Vagina (tissue), 2 donors: ENCODE data around the gene ABT1. TPM values are rescaled to one million over a fixed set of nuclear protein-coding genes. Genes with fewer than 3 reads are reported as not detected.
A peak's percentile ranks its signal among the peaks of the same experiment; 100 is the strongest.

Experiments used
- DNase-seq, 2 donors: peaks; one replicate each; pipeline ENCODE4 v3.0.0-alpha.2; 2017; ENCODE audit errors: extremely low spot score in 2 of 2
- H3K27ac ChIP-seq: fragments of 200-600 bp; sonication (generic); one replicate; pipeline ENCODE4 v1.5.1; 2019
- H3K27me3 ChIP-seq: fragments of 200-600 bp; sonication (generic); one replicate; pipeline ENCODE4 v1.5.1; 2019
- H3K36me3 ChIP-seq, 2 donors: fragments of 200-600 bp; sonication (generic); one replicate each; pipeline ENCODE4 v1.5.1; 2017 to 2019
- H3K4me1 ChIP-seq: fragments of 200-600 bp; sonication (generic); one replicate; pipeline ENCODE4 v1.5.1; 2019
- H3K4me3 ChIP-seq, 2 donors: fragments of 200-600 bp; sonication (generic); 1 replicate in 1 of 2; 2 replicates in 1 of 2; pipeline ENCODE4 v1.5.1; 2016 to 2019
- H3K9me3 ChIP-seq: fragments of 200-600 bp; sonication (generic); one replicate; pipeline ENCODE4 v1.5.1; 2019
- POLR2A ChIP-seq, 2 donors: fragments of 450-650 bp; IDR thresholded peaks; one replicate each; pipeline ENCODE4 v1.6.1; 2017; ENCODE audit warnings: antibody characterized with exemption in 2 of 2, mild to moderate bottlenecking in 2 of 2, moderate library complexity in 2 of 2
- POLR2AphosphoS5 ChIP-seq, 2 donors: sonication (generic); formaldehyde crosslinking; IDR thresholded peaks; one replicate each; pipeline ENCODE4 v1.9.0; 2017; ENCODE audit warnings: antibody characterized with exemption in 2 of 2, mild to moderate bottlenecking in 2 of 2, low read depth in 1 of 2; ENCODE audit not compliant: insufficient read depth in 1 of 2
- intact Hi-C: fragments of 100-400 bp; cut with DNase I; formaldehyde crosslinking; loops from one replicate; pipeline ENCODE4 v1.15.1; 2023
- total RNA-seq: library from RNA; depleted of rRNA; stranded (reverse); fragments of >200 nt; gene quantifications from one replicate; pipeline ENCODE4 v1.2.3, GENCODE V29; 2016
- TF ChIP-seq, protein P1 (sequence below), 3 experiments: fragments of 450-650 bp in 2 of 3; fragments of 200-600 bp in 1 of 3; sonication (generic) in 1 of 3; IDR thresholded peaks; one replicate each; pipeline ENCODE4 v1.5.1; 2017 to 2019; ENCODE audit warnings: antibody characterized with exemption in 3 of 3, mild to moderate bottlenecking in 2 of 3, moderate library complexity in 2 of 3

The ABT1 gene
- total RNA-seq, 1 donor from 2014 or later, result 24.8 TPM

DNA sequence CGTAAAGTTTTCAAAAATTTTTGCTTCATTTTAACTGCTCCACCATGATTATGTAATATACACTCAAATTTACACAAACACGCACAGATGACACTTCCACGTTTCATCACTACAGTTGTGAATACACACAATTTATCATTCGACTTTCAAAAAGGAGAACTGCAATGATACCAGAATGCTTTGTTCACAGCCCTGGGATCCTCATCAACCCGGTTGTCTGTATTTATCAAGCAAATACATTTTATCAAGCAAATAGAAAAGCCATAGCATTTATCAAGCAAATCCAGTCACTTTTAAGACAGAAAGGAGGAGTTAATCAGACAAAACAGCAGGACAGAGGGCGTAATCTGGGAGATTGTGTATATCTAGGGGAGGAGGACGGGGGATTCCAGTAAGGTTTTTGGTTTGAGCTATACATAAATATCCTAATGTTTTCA is 20.3 kb upstream of the ABT1 start:
- Histone ChIP-seq H3K27me3 (no peaks in the 10 kb centered on the region), H3K36me3 (no peaks in the 10 kb centered on the region)
- intact Hi-C loops, result loop anchor here (5.0 kb wide), 1 partner anchor 1269 kb away; no protein-coding TSS in a partner anchor

DNA sequence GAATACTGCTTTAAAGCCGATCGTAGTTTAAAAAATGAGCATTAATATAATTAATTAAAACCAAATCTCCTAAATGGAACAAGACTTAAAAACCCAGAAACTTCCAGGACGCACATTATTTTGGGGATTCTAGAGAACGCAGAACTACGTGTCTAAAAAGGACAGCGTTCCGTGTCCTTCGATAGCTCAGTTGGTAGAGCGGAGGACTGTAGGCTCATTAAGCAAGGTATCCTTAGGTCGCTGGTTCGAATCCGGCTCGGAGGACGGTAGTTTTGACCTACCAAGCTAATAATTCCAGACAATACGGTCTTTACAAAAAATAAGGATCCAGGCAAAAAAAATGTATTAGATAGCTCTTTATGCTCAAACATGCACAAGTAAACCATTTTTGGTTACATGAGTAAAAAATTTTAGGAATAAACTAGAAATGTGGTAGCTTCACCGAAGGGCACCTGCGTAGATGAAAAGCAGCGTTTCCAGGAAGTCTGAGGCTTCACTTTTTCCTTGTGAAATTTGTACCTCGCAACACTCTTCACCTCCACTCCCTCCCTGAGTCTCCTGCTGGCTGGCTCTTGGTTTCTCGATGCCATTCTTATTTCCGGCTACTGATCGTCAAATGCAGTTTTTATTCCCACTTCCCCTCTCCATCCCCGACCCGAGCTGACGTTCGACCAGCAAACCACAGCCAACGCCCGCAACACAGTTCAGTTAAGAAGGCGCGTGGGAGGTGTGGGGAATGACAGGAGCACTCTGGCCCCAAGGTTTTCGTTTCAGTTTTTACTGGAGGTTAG is 19.6 kb upstream of the ABT1 start:
- intact Hi-C loops, result loop anchor here (5.0 kb wide), 1 partner anchor 1270 kb away; no protein-coding TSS in a partner anchor
- TF ChIP-seq POLR2AphosphoS5 (IDR thresholded peaks at IDR 0.05; ENCODE audit: insufficient read depth in 1 of 2, low read depth in 1 of 2), result no peak
- TF ChIP-seq, protein P1, sequence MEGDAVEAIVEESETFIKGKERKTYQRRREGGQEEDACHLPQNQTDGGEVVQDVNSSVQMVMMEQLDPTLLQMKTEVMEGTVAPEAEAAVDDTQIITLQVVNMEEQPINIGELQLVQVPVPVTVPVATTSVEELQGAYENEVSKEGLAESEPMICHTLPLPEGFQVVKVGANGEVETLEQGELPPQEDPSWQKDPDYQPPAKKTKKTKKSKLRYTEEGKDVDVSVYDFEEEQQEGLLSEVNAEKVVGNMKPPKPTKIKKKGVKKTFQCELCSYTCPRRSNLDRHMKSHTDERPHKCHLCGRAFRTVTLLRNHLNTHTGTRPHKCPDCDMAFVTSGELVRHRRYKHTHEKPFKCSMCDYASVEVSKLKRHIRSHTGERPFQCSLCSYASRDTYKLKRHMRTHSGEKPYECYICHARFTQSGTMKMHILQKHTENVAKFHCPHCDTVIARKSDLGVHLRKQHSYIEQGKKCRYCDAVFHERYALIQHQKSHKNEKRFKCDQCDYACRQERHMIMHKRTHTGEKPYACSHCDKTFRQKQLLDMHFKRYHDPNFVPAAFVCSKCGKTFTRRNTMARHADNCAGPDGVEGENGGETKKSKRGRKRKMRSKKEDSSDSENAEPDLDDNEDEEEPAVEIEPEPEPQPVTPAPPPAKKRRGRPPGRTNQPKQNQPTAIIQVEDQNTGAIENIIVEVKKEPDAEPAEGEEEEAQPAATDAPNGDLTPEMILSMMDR (IDR thresholded peaks at IDR 0.05), result no peak
- no peak for TF ChIP-seq POLR2A (IDR thresholded peaks at IDR 0.05)
- Histone ChIP-seq H3K36me3 (no peaks in the 10 kb centered on the region), H3K4me3 (peak overlapping the region; percentile 12 to 16), H3K9me3 (no peaks in the 10 kb centered on the region), H3K27me3 (no peaks in the 10 kb centered on the region), H3K27ac (no peak overlapping the region), H3K4me1 (no peaks in the 10 kb centered on the region)
- no peak for DNase-seq

More for the DNA sequence above, 20.3 kb upstream of the ABT1 start:
- peak overlapping the region; percentile 12 to 16 for H3K4me3 ChIP-seq
- H3K4me1 ChIP-seq, result no peaks in the 10 kb centered on the region
- H3K9me3 ChIP-seq, result no peaks in the 10 kb centered on the region
- no peak for DNase-seq
- no peak overlapping the region for H3K27ac ChIP-seq
- no peak for TF ChIP-seq POLR2AphosphoS5 (IDR thresholded peaks at IDR 0.05; ENCODE audit: insufficient read depth in 1 of 2, low read depth in 1 of 2)
- TF ChIP-seq POLR2A (IDR thresholded peaks at IDR 0.05), result no peak
- TF ChIP-seq, protein P1 (IDR thresholded peaks at IDR 0.05), result no peak

DNA sequence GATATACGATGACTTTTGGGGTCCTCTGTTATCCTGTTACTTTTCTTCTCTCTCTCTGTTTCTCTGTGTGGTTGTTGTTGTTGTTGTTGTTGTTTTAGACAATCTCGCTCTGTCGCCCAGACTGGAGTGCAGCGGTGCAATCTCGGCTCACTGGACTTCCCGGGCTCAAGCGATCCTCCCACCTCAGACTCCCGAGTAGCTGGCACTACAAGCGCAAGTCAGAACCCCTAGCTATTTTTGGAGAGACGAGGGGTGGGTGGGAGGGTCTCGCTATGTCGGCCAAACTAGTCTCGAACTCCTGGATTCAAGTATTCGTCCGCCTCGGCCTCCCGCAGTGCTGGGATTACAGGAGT is 19.1 kb upstream of the ABT1 start:
- Histone ChIP-seq H3K27ac (no peak overlapping the region), H3K36me3 (no peaks in the 10 kb centered on the region), H3K27me3 (no peaks in the 10 kb centered on the region), H3K4me3 (no peak overlapping the region), H3K9me3 (no peaks in the 10 kb centered on the region), H3K4me1 (no peaks in the 10 kb centered on the region)
- intact Hi-C loops, result loop anchor here (5.0 kb wide), 1 partner anchor 1270 kb away; no protein-coding TSS in a partner anchor
- TF ChIP-seq, protein P1 (IDR thresholded peaks at IDR 0.05), result no peak
- no peak for TF ChIP-seq POLR2AphosphoS5 (IDR thresholded peaks at IDR 0.05; ENCODE audit: insufficient read depth in 1 of 2, low read depth in 1 of 2)
- no peak for TF ChIP-seq POLR2A (IDR thresholded peaks at IDR 0.05)
- DNase-seq, result no peak

DNA sequence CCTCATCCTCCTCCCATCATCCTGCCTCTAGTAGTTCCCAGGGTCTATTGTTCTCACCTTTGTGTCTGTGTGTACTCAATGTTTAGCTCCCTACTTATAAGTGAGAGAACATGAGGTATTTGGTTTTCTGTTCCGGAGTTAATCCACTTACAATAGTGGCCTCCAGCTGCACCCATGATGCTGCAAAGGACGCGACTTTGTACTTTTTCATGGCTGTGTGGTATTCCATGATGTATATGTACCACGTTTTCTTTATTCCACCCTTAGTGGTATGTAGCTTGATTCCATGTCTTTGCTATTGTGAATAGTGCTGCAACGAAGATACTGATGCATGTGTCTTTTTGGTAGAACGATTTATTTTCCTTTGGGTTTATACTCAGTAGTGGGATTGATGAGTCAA is 18.5 kb upstream of the ABT1 start:
- no peak for TF ChIP-seq POLR2AphosphoS5 (IDR thresholded peaks at IDR 0.05; ENCODE audit: insufficient read depth in 1 of 2, low read depth in 1 of 2)
- no peak for DNase-seq
- H3K4me3 ChIP-seq, result no peak overlapping the region
- H3K36me3 ChIP-seq, result no peaks in the 10 kb centered on the region
- no peaks in the 10 kb centered on the region for H3K9me3 ChIP-seq
- no peaks in the 10 kb centered on the region for H3K4me1 ChIP-seq
- no peak overlapping the region for H3K27ac ChIP-seq
- intact Hi-C loops, result loop anchor here (5.0 kb wide), 1 partner anchor 1271 kb away; no protein-coding TSS in a partner anchor
- no peaks in the 10 kb centered on the region for H3K27me3 ChIP-seq

DNA sequence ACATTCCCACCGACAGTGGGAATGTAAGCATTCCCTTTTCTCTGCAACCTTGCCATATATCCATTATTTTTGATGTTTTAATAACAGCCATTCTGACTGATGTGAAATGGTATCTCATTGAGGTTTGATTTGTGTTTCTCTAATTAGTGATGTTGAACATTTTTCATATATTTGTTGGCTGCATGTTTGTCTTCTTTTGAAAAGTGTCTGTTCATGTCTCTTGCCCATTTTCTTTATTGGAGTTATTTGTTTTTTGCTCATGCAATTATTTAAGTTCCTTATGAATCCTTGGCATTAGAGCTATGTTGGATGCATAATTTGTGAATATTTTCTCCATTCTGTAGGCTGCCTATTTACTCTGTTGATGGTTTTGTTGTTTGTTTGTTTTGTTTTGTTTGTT is 18.0 kb upstream of the ABT1 start:
- no peak overlapping the region for H3K4me3 ChIP-seq
- H3K27me3 ChIP-seq, result no peaks in the 10 kb centered on the region
- intact Hi-C loops, result loop anchor here (5.0 kb wide), 1 partner anchor 1271 kb away; no protein-coding TSS in a partner anchor
- no peaks in the 10 kb centered on the region for H3K4me1 ChIP-seq
- TF ChIP-seq, protein P1 (IDR thresholded peaks at IDR 0.05), result no peak
- TF ChIP-seq POLR2A (IDR thresholded peaks at IDR 0.05) (no peak), POLR2AphosphoS5 (IDR thresholded peaks at IDR 0.05; ENCODE audit: insufficient read depth in 1 of 2, low read depth in 1 of 2) (no peak)
- no peak overlapping the region for H3K27ac ChIP-seq
- no peak for DNase-seq
- H3K36me3 ChIP-seq, result no peaks in the 10 kb centered on the region
- H3K9me3 ChIP-seq, result no peaks in the 10 kb centered on the region
